ENCODE measurements around the gene ASB2. TPM values are rescaled to one million over a fixed set of nuclear protein-coding genes. Genes with fewer than 3 reads are reported as not detected.

The ASB2 gene
- total RNA-seq, 1 donor: 0.45 TPM

- TF ChIP-seq CTCF (IDR thresholded peaks at IDR 0.05; ENCODE audit: insufficient read depth, low read length): no peak
- H3K4me3 ChIP-seq (ENCODE audit: low read depth, low read length): no peak overlapping the region
- no peak for DNase-seq (ENCODE audit: low read depth)
Observed at GRCh38 chr14:93945070-93945399, 31.3 kb downstream of the ASB2 start.

DNA sequence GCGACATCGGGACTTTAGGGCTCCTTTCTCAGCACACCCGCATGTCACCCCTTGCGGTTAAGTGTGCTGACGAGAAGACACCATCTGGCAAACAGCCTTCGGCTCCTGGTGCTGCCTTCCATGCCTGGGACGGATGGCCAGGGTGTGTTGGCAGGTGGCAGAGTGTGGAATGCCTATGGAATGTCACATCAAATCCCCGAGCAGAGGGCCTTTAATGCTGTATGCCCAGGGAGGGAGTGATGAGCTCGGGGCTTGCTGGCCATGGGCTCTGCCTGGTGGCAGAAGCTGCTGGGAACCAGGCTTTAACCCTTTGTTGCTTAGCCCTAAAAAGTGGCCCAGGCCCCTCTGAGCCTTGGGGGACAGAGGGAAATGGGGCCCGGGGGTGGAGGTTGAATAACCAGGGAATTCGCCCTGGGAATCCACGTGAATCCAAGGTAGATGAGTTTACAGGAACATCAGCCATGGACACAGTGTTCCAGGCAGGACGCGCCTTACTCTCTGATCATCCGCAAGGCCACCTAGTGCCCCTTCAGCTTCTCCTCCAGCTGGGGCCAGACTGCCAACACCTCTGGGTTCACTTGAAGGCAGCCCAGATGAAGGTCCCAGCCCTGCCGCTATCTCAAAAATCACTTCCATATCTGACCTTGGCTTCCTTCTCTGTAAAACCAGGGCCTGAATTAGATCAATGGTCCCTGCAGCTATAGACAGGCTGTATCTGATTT, 31.9 kb downstream of the ASB2 start:
- no peak for DNase-seq (ENCODE audit: low read depth)
- no peak overlapping the region for H3K4me3 ChIP-seq (ENCODE audit: low read depth, low read length)
- TF ChIP-seq CTCF (IDR thresholded peaks at IDR 0.05; ENCODE audit: insufficient read depth, low read length): no peak

- no peak for DNase-seq (ENCODE audit: low read depth)
- H3K4me3 ChIP-seq (ENCODE audit: low read depth, low read length): no peak overlapping the region
- TF ChIP-seq CTCF (IDR thresholded peaks at IDR 0.05; ENCODE audit: insufficient read depth, low read length): no peak
Observed at GRCh38 chr14:93943930-93944329, 32.4 kb downstream of the ASB2 start.

DNA sequence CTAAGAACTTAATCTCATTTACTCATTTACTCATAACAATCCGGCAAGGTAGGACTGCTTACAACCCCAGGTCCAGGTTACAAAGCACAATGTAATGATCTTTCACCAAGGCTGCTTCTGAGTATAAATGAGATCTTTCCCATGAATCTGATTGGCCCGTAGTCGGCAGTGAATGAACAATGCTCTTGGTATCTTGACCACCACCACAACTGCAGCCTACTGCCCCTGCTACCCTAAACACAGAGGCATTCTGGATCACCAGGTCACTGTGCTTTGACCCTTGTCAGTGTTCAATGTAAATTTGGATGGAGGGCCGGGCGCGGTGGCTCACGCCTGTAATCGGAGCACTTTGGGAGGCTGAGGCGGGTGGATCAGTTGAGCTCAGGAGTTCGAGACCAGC, 33.3 kb downstream of the ASB2 start:
- no peak for TF ChIP-seq CTCF (IDR thresholded peaks at IDR 0.05; ENCODE audit: insufficient read depth, low read length)
- no peak overlapping the region for H3K4me3 ChIP-seq (ENCODE audit: low read depth, low read length)
- DNase-seq (ENCODE audit: low read depth): no peak

DNA sequence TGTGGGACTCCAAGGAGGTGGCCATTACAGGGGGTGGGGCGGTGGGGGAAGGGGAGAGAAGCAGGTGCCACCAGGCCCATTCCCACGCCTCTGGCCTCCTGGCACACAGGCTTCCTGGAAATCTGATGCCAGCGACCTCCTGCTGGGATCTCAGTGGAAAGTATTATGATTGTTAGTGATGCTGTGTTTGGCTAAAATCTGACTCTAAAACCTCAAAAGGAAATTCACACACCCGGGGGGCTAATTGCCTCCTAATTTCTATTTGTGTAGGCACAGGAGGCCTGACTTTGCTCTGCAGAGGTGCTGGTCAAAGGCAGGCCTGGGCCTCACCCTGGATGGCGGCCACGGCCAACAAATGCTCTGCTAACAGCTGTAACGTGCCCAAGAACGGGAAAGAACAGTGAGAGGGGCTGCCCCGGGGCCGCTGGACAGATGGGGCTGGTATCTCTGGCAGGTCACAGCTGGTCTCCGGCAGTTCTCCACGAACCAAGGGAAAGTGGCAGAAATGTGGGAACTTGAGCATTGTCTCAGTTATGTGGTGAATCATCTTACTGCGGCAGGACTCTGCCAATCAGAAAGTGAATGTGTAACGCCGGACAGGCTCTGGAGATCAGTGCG, 35.0 kb downstream of the ASB2 start:
- DNase-seq (ENCODE audit: low read depth): peak; percentile 13

GRCh38 chr14:93940437-93940836, 35.9 kb downstream of the ASB2 start:
- H3K4me3 ChIP-seq (ENCODE audit: low read depth, low read length): no peak overlapping the region
- TF ChIP-seq CTCF (IDR thresholded peaks at IDR 0.05; ENCODE audit: insufficient read depth, low read length): no peak
- DNase-seq (ENCODE audit: low read depth): no peak

More for the DNA sequence above, 35.0 kb downstream of the ASB2 start:
- no peak for TF ChIP-seq CTCF (IDR thresholded peaks at IDR 0.05; ENCODE audit: insufficient read depth, low read length)
- no peak overlapping the region for H3K4me3 ChIP-seq (ENCODE audit: low read depth, low read length)
